Heart left ventricle (tissue), 16 donors: ENCODE measurements around the gene CAVIN4. TPM values are rescaled to one million over a fixed set of nuclear protein-coding genes. Genes with fewer than 3 reads are reported as not detected.

Experiments used
- ATAC-seq, 4 donors: fragments of 200-7000 bp; cut with Tn5 transposase; one replicate each; pipeline ENCODE4 v1.9.1; 2020 to 2022; ENCODE audit warnings: moderate library complexity in 4 of 4, mild to moderate bottlenecking in 3 of 4, moderate number of reproducible peaks in 1 of 4
- DNase-seq, 5 donors: peaks; one replicate each; pipeline ENCODE4 v3.0.0-alpha.2; 2020
- H3K27ac ChIP-seq, 12 donors: fragments of 200-600 bp; sonication (generic) in 4 of 12; one replicate each; pipeline versions ENCODE4 v1.5.0 to v1.8.0; 2016 to 2022; ENCODE audit warnings: mild to moderate bottlenecking in 2 of 12
- H3K27me3 ChIP-seq, 9 donors: fragments of 200-600 bp; sonication (generic) in 2 of 9; one replicate each; pipeline versions ENCODE4 v1.5.1 to v1.8.0; 2016 to 2022; ENCODE audit warnings: mild to moderate bottlenecking in 3 of 9
- H3K36me3 ChIP-seq, 9 donors: fragments of 200-600 bp; sonication (generic) in 2 of 9; one replicate each; pipeline versions ENCODE4 v1.5.0 to v1.8.0; 2018 to 2022; ENCODE audit warnings: mild to moderate bottlenecking in 2 of 9
- H3K4me1 ChIP-seq, 12 donors: fragments of 200-600 bp; sonication (generic) in 4 of 12; one replicate each; pipeline versions ENCODE4 v1.5.0 to v1.8.0; 2016 to 2022; ENCODE audit warnings: mild to moderate bottlenecking in 3 of 12
- H3K4me3 ChIP-seq, 12 donors: fragments of 200-600 bp; sonication (generic) in 4 of 12; one replicate each; pipeline versions ENCODE4 v1.5.0 to v1.8.0; 2017 to 2022; ENCODE audit warnings: mild to moderate bottlenecking in 9 of 12, moderate library complexity in 4 of 12
- H3K9me3 ChIP-seq, 12 donors: fragments of 200-600 bp; sonication (generic) in 4 of 12; one replicate each; pipeline versions ENCODE4 v1.5.0 to v1.8.0; 2016 to 2022; ENCODE audit warnings: mild to moderate bottlenecking in 1 of 12
- CTCF ChIP-seq, 12 donors: fragments of 200-600 bp; sonication (generic) in 4 of 12; IDR thresholded peaks; one replicate each; pipeline versions ENCODE4 v1.5.0 to v1.8.0; 2018 to 2022; ENCODE audit warnings: antibody characterized with exemption in 12 of 12, mild to moderate bottlenecking in 5 of 12
- POLR2A ChIP-seq, 2 donors: fragments of 450-650 bp; IDR thresholded peaks; one replicate each; pipeline ENCODE4 v1.6.1; 2017; ENCODE audit warnings: antibody characterized with exemption in 2 of 2, mild to moderate bottlenecking in 2 of 2, moderate library complexity in 2 of 2
- WGBS, 4 donors: extraction: QIAGEN DNeasy Blood & Tissue Kit in 2 of 4; methylation state at CpG; one replicate each; pipeline versions ENCODE4 v1.1.5 to v1.1.7; 2013 to 2018; 5-methylcytosine and 5-hydroxymethylcytosine counted together
- intact Hi-C, 10 donors: fragments of 100-400 bp; cut with DNase I; formaldehyde crosslinking; loops; one replicate each; pipeline versions ENCODE4 v1.11.1 to v1.14.2; 2022
- polyA plus RNA-seq, 2 donors: library from polyadenylated mRNA; stranded (reverse); fragments of 200-250 nt; gene quantifications; one replicate each; pipeline ENCODE4 v1.2.3, GENCODE V29; 2013
- total RNA-seq, 9 donors: library from RNA; depleted of rRNA in 2 of 9; stranded (reverse); fragments of >200 nt in 2 of 9; fragmentation: NEBNext Ultra II Directional in 3 of 9; extraction: Animal tissue kit (Norgen Biotek cat#: 25700) in 3 of 9; gene quantifications; one replicate each; pipeline versions ENCODE4 v1.1.0 to v1.2.4, GENCODE V29; 2016 to 2023
- donor health status: ischemic (EF 13 %, LVEDD 7.1; RV severe dilation, severe dysfunction).
- donor health status: healthy with polysubstance abuse.
- donor health status: DM: no; HTN: yes; CAD: no.
- donor health status: DM: no; HTN: no; CAD: no.
- donor health status: ischemic (EF 25% LVEDD 6.9; RV normal size, moderate dysfunction).
- donor health status: ischemic (EF 25% LVEDD 5.7; RV mildly dilated, moderate dysfunction).
- donor health status: healthy.
- donor health status: DM: yes; HTN: yes; CAD: no.
- donor health status: ischemic (EF 35%, LVEDD 5.7; RV mildly dilated, moderate dysfunction).
- donor health status: nonischemic (EF 11% LVEDD 7.7; RV severe dilation, severe dysfunction).
- donor health status: DM: yes; HTN: yes; CAD: no.
- donor health status: PGD.
- donor health status: ischemic (EF 29% LVEDD 5.4; RV normal size, mild dysfunction).
- donor health status: nonischemic (EF 23%, LVEDD 6.1; RV moderate dilation, normal function).

CAVIN4 gene
- total and polyA plus RNA-seq, 11 donors = 13.9 to 133 (median 62.4) TPM

GRCh38 chr9:100623969-100624368 lies 46.1 kb downstream of the CAVIN4 start:
- Histone ChIP-seq H3K27me3 (no peaks in the 10 kb centered on the region), H3K27ac (no peak overlapping the region), H3K36me3 (no peaks in the 10 kb centered on the region), H3K4me3 (no peak overlapping the region), H3K9me3 (peaks cover 0 to 10% (median 0%) of the 10 kb centered on the region in 12 donors), H3K4me1 (no peaks in the 10 kb centered on the region)
- no peak for TF ChIP-seq POLR2A (IDR thresholded peaks at IDR 0.05)
- TF ChIP-seq CTCF (IDR thresholded peaks at IDR 0.05) = no peak
- intact Hi-C loops = loop anchor here in 1 of 10 donors (10.0 kb wide), 1 partner anchor 61 kb away; no protein-coding TSS in a partner anchor
- ATAC-seq (no peak), DNase-seq (no peak)
- WGBS, 4 donors = 76 to 86% (median 83%) methylated on average over 1 of the region's 1 CpG

GRCh38 chr9:100626949-100627348 lies 49.1 kb downstream of the CAVIN4 start:
- Histone ChIP-seq H3K27ac (no peak overlapping the region), H3K9me3 (peaks cover 0 to 10% (median 0%) of the 10 kb centered on the region in 12 donors), H3K4me3 (no peak overlapping the region), H3K36me3 (no peaks in the 10 kb centered on the region), H3K4me1 (no peaks in the 10 kb centered on the region), H3K27me3 (peaks cover 0 to 9% (median 0%) of the 10 kb centered on the region in 9 donors)
- intact Hi-C loops = loop anchor here in 1 of 10 donors (10.0 kb wide), 1 partner anchor 58 kb away; no protein-coding TSS in a partner anchor
- DNase-seq (no peak), ATAC-seq (no peak)
- 95 to 98% (median 97%) methylated on average over 1 of the region's 1 CpG for WGBS, 4 donors
- no peak for TF ChIP-seq POLR2A (IDR thresholded peaks at IDR 0.05)
- TF ChIP-seq CTCF (IDR thresholded peaks at IDR 0.05) = no peak

- Histone ChIP-seq H3K4me1 (no peaks in the 10 kb centered on the region), H3K36me3 (no peaks in the 10 kb centered on the region), H3K9me3 (peaks cover 0 to 10% (median 0%) of the 10 kb centered on the region in 12 donors), H3K4me3 (no peak overlapping the region), H3K27ac (no peak overlapping the region), H3K27me3 (peaks cover 0 to 13% (median 0%) of the 10 kb centered on the region in 9 donors)
- ATAC-seq (no peak), DNase-seq (no peak)
- 33 to 67% (median 61%) methylated on average over 4 to 6 of the region's 6 CpGs for WGBS, 4 donors
- intact Hi-C loops = no loop called here
- TF ChIP-seq CTCF (IDR thresholded peaks at IDR 0.05) (no peak), POLR2A (IDR thresholded peaks at IDR 0.05) (no peak)
Observed at GRCh38 chr9:100637787-100638186, 59.9 kb downstream of the CAVIN4 start.

Other genes with a start within 250 kb of the CAVIN4 start
- 10 to 100 TPM in 2 of 9 donors, 1 to 10 TPM in 7; 6.4 to 10.6 (median 9.2) TPM for gene TEX10, start 225.1 kb upstream of the CAVIN4 start, total RNA-seq
- gene TEX10, start 225.1 kb upstream of the CAVIN4 start, polyA plus RNA-seq = 1 to 10 TPM; 2.7 to 9.1 TPM
- 10 to 100 TPM; 17.8 to 60.5 (median 24.1) TPM for gene MSANTD3, start 150.9 kb upstream of the CAVIN4 start, total RNA-seq
- gene MSANTD3, start 150.9 kb upstream of the CAVIN4 start, polyA plus RNA-seq = 10 to 100 TPM; 14.3 to 30.1 TPM
- 1 to 10 TPM in 1 of 9 donors, under 1 TPM in 5, not detected in 3; 0.14 to 1.1 (median 0.26) TPM for gene TMEFF1, start 104.9 kb upstream of the CAVIN4 start, total RNA-seq
- gene TMEFF1, start 104.9 kb upstream of the CAVIN4 start, polyA plus RNA-seq = under 1 TPM in 1 of 2 donors, not detected in 1; 0.03 TPM